Heart left ventricle (tissue), 13 donors: Measurements from ENCODE around the gene IGSF10.
A peak's percentile ranks its signal among the peaks of the same experiment; 100 is the strongest.

Experiments used
- CTCF ChIP-seq, 12 donors: fragments of 200-600 bp; sonication (generic) in 4 of 12; IDR thresholded peaks; one replicate each; pipeline versions ENCODE4 v1.5.0 to v1.8.0; 2018 to 2022; ENCODE audit warnings: antibody characterized with exemption in 12 of 12, mild to moderate bottlenecking in 5 of 12
- POLR2A ChIP-seq, 2 donors: fragments of 450-650 bp; IDR thresholded peaks; one replicate each; pipeline ENCODE4 v1.6.1; 2017; ENCODE audit warnings: antibody characterized with exemption in 2 of 2, mild to moderate bottlenecking in 2 of 2, moderate library complexity in 2 of 2
- donor health status: ischemic (EF 13 %, LVEDD 7.1; RV severe dilation, severe dysfunction).
- donor health status: DM: no; HTN: yes; CAD: no.
- donor health status: DM: no; HTN: no; CAD: no.
- donor health status: ischemic (EF 25% LVEDD 6.9; RV normal size, moderate dysfunction).
- donor health status: ischemic (EF 25% LVEDD 5.7; RV mildly dilated, moderate dysfunction).
- donor health status: ischemic (EF 35%, LVEDD 5.7; RV mildly dilated, moderate dysfunction).
- donor health status: nonischemic (EF 11% LVEDD 7.7; RV severe dilation, severe dysfunction).
- donor health status: DM: yes; HTN: yes; CAD: no.
- donor health status: PGD.
- donor health status: ischemic (EF 29% LVEDD 5.4; RV normal size, mild dysfunction).
- donor health status: nonischemic (EF 23%, LVEDD 6.1; RV moderate dilation, normal function).

GRCh38 chr3:151426341-151426657 is 34.6 kb downstream of the IGSF10 start:
- TF ChIP-seq CTCF (IDR thresholded peaks at IDR 0.05) (peak in 1 of 12 donors; percentile 6), POLR2A (IDR thresholded peaks at IDR 0.05) (no peak)
